ENCODE results near the gene BRINP2. TPM values are rescaled to one million over a fixed set of nuclear protein-coding genes. Genes with fewer than 3 reads are reported as not detected.

Gene BRINP2
- total RNA-seq, 2 donors from 2014 or later, result not detected

DNA sequence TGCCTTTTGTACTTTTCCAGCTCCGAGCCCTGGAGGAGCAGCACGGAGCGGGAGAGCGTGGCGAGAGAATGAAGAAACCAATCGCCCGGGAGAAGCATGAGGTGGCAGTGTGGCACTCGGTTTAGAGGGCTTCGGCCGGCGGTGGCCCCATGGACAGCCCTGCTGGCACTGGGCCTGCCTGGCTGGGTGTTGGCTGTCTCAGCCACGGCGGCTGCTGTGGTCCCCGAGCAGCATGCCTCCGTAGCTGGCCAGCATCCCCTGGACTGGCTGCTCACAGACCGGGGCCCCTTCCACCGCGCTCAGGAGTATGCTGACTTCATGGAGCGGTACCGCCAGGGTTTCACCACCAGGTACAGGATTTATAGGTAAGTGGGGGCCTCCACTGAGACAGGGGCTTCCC lies 59.0 kb downstream of the BRINP2 start:
- H3K9me3 ChIP-seq, result no peaks in the 10 kb centered on the region
- no peak overlapping the region for H3K27ac ChIP-seq
- TF ChIP-seq, protein P1, sequence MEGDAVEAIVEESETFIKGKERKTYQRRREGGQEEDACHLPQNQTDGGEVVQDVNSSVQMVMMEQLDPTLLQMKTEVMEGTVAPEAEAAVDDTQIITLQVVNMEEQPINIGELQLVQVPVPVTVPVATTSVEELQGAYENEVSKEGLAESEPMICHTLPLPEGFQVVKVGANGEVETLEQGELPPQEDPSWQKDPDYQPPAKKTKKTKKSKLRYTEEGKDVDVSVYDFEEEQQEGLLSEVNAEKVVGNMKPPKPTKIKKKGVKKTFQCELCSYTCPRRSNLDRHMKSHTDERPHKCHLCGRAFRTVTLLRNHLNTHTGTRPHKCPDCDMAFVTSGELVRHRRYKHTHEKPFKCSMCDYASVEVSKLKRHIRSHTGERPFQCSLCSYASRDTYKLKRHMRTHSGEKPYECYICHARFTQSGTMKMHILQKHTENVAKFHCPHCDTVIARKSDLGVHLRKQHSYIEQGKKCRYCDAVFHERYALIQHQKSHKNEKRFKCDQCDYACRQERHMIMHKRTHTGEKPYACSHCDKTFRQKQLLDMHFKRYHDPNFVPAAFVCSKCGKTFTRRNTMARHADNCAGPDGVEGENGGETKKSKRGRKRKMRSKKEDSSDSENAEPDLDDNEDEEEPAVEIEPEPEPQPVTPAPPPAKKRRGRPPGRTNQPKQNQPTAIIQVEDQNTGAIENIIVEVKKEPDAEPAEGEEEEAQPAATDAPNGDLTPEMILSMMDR (IDR thresholded peaks at IDR 0.05), result no peak
- no peak for TF ChIP-seq POLR2A (IDR thresholded peaks at IDR 0.05)
- no peak overlapping the region for H3K4me3 ChIP-seq
- ATAC-seq, result no peak
- no peaks in the 10 kb centered on the region for H3K27me3 ChIP-seq
- no peaks in the 10 kb centered on the region for H3K4me1 ChIP-seq
- intact Hi-C loops (cut with DNase I), result no loop called here
- no peak for DNase-seq
- H3K36me3 ChIP-seq (replicated peaks in 1 of 2; ENCODE audit: insufficient read depth in 1 of 2, low read depth in 2 of 2), result no peaks in the 10 kb centered on the region
- WGBS, 2 donors, result 93 to 94% methylated on average over 20 of the region's 20 CpGs

DNA sequence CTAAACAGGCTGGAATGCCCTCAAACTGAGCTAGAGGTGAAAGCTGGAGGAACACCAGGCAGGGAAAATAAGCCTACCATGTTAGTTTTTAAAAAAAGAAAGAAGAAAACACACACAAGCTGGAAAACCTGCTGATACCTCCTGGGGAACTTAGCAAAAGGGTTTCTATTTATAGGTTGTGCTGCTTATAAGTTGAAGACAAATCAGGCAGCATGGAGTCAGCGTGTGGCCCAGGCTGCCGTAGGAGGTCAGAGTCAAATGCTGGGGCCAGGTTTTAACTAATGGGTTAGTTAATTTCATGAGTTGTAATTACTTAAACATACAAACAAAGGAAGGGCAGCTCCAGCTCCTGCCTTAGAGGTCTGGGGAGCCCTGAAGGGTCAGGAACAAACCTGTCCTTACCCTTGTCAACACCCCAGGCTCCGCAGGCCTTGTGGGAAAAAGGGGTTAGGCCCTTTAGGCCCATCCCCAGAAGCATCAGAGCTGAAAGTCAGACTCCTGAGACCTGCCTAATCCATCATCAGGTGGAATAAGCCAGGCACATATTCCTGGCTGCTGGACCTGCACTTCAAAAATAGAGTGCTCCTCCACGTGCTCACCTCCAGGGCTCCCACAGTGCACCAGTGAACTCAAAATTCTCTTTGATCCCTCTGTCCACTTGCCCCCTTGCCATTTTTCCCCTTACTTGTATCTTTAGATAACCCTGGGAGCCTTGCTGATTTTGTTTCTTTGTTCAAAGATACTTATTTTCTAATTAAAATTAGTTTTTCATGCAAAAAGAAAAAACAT lies 59.7 kb downstream of the BRINP2 start:
- DNase-seq (no peak), ATAC-seq (no peak)
- H3K4me1 ChIP-seq, result no peaks in the 10 kb centered on the region
- no peaks in the 10 kb centered on the region for H3K27me3 ChIP-seq
- intact Hi-C loops (cut with DNase I), result no loop called here
- no peaks in the 10 kb centered on the region for H3K9me3 ChIP-seq
- WGBS, 2 donors, result 86 to 87% methylated on average over 4 of the region's 4 CpGs
- H3K4me3 ChIP-seq, result no peak overlapping the region
- no peak overlapping the region for H3K27ac ChIP-seq
- TF ChIP-seq, protein P1 (IDR thresholded peaks at IDR 0.05), result no peak
- no peak for TF ChIP-seq POLR2A (IDR thresholded peaks at IDR 0.05)
- no peaks in the 10 kb centered on the region for H3K36me3 ChIP-seq (replicated peaks in 1 of 2; ENCODE audit: insufficient read depth in 1 of 2, low read depth in 2 of 2)

DNA sequence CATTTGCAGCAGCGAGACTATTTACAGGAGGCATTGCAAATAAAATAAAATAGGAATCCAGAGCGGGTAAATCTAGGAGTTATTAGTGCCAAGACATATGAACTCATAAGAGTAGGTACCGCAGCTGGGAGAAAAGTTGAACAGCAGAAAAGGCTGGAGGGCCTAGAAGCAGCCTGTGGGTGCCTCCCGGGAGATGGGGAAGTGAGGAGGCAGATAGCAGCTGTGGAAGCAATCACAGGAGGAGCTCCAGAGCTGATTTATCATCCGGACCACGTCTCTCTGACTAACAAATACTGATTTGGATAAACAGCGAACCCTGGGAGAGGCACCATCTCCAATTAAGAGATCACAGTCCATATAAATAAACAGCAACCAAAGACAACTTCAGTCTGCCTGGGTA lies 64.6 kb downstream of the BRINP2 start:
- no peak overlapping the region for H3K4me3 ChIP-seq
- no peaks in the 10 kb centered on the region for H3K4me1 ChIP-seq
- H3K27ac ChIP-seq, result no peak overlapping the region
- TF ChIP-seq, protein P1 (IDR thresholded peaks at IDR 0.05), result no peak
- TF ChIP-seq POLR2A (IDR thresholded peaks at IDR 0.05), result no peak
- no peaks in the 10 kb centered on the region for H3K36me3 ChIP-seq (replicated peaks in 1 of 2; ENCODE audit: insufficient read depth in 1 of 2, low read depth in 2 of 2)
- H3K27me3 ChIP-seq, result no peaks in the 10 kb centered on the region
- WGBS, 2 donors, result 85 to 87% methylated on average over 7 of the region's 7 CpGs
- intact Hi-C loops (cut with DNase I), result no loop called here
- no peaks in the 10 kb centered on the region for H3K9me3 ChIP-seq
- ATAC-seq, result no peak
- DNase-seq, result no peak

DNA sequence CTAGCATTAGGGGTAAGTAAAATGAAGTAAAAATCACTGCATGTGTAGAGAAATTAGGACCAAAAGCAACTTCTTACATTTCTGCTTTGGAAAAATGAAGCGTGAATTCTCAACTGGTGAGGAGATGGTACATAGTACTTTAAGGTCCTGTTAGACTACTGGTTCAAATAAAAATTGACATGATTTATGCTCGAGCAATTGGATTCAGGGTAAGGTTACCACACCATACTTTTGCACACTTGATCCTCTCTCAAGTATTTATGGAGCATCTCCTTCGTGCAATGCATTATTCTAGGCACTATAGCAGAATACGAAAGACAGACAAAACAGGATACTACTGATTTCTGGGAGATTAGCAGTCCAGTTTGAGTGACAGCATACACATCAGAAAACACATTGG lies 66.2 kb downstream of the BRINP2 start:
- Histone ChIP-seq H3K27me3 (no peaks in the 10 kb centered on the region), H3K4me1 (no peaks in the 10 kb centered on the region), H3K9me3 (no peaks in the 10 kb centered on the region), H3K36me3 (replicated peaks in 1 of 2; ENCODE audit: insufficient read depth in 1 of 2, low read depth in 2 of 2) (no peaks in the 10 kb centered on the region), H3K27ac (no peak overlapping the region), H3K4me3 (no peak overlapping the region)
- no peak for TF ChIP-seq POLR2A (IDR thresholded peaks at IDR 0.05)
- TF ChIP-seq, protein P1 (IDR thresholded peaks at IDR 0.05), result no peak
- no peak for DNase-seq
- WGBS, 2 donors, result 74 to 76% methylated on average over 4 of the region's 4 CpGs
- ATAC-seq, result no peak
- intact Hi-C loops (cut with DNase I), result no loop called here

DNA sequence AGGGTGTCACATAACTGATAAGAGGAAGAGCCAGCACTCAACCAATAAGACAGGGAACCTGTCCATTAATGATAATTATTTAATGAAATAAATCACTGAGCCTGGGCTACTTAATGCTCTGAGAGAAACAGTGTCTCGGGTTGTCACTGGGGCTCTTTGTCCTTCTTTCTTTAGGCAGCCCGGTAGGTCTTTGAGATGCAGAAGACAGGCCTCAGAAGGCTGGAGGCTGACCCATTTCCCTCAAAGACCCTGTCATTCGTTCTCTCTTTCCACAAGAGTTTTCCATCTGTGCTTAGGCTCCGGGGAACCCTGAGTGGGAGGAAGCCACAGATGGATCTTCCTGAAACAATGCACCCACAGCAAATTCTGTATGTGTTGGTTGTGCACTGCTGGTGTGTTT lies 68.2 kb downstream of the BRINP2 start:
- Histone ChIP-seq H3K27ac (no peak overlapping the region), H3K4me3 (no peak overlapping the region), H3K4me1 (peaks cover 7% of the 10 kb centered on the region), H3K9me3 (no peaks in the 10 kb centered on the region), H3K36me3 (replicated peaks in 1 of 2; ENCODE audit: insufficient read depth in 1 of 2, low read depth in 2 of 2) (no peaks in the 10 kb centered on the region), H3K27me3 (no peaks in the 10 kb centered on the region)
- 65 to 76% methylated on average over 4 of the region's 4 CpGs for WGBS, 2 donors
- intact Hi-C loops (cut with DNase I), result no loop called here
- TF ChIP-seq POLR2A (IDR thresholded peaks at IDR 0.05), result no peak
- TF ChIP-seq, protein P1 (IDR thresholded peaks at IDR 0.05), result no peak
- DNase-seq (no peak), ATAC-seq (no peak)
